ENCODE results near the gene HTR3D.

The HTR3D gene

GRCh38 chr3:184073621-184074020, 42.1 kb downstream of the HTR3D start:
- DNase-seq, result no peak

- DNase-seq, result no peak
Measured at GRCh38 chr3:184075901-184076300, 44.4 kb downstream of the HTR3D start.

- no peak for DNase-seq
Measured at GRCh38 chr3:184077881-184078280, 46.3 kb downstream of the HTR3D start.

GRCh38 chr3:184078851-184079250, 47.3 kb downstream of the HTR3D start:
- no peak for DNase-seq

GRCh38 chr3:184081116-184081830, 49.7 kb downstream of the HTR3D start:
- no peak for DNase-seq

GRCh38 chr3:184082034-184082433, 50.5 kb downstream of the HTR3D start:
- DNase-seq, result no peak

- DNase-seq, result no peak
Measured at GRCh38 chr3:184082465-184082864, 50.9 kb downstream of the HTR3D start.

- DNase-seq, result no peak
Measured at GRCh38 chr3:184085389-184085852, 53.9 kb downstream of the HTR3D start.
